ENCODE measurements around the gene PCNA. TPM values are rescaled to one million over a fixed set of nuclear protein-coding genes. Genes with fewer than 3 reads are reported as not detected.

The PCNA gene
- total RNA-seq, 1 experiment from 2014 or later = 274 TPM

DNA sequence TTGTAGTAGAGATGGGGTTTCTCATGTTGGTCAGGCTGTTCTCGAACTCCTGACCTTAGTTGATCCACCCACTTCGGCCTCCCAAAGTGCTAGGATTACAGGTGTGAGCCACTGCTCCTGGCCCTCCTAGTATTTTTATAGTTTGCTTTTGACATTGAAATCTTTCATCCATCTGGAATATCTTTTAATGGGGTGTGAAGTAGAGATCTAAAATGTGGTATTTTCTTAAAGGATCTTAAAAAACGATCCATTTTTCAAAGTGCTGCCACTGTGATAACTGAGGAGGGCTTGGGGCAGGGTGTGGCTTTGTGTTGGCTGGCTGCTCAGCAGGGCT lies 30.1 kb upstream of the PCNA start:
- Histone ChIP-seq H2BK20ac (ENCODE audit: low read depth, low read length, poor library complexity, severe bottlenecking) (no peak overlapping the region), H3K18ac (ENCODE audit: insufficient read length, low read depth, low read length) (no peak overlapping the region), H4K20me1 (ENCODE audit: control insufficient read depth, insufficient read depth, insufficient read length) (no peaks in the 10 kb centered on the region), H3K79me2 (ENCODE audit: insufficient read depth, low read length) (no peaks in the 10 kb centered on the region; the same call in 1 of the 2 replicates), H3K4me1 (ENCODE audit: insufficient read depth, low read length) (no peaks in the 10 kb centered on the region; the same call in 1 of the 2 replicates), H3K9ac (ENCODE audit: extremely low read depth, insufficient read length, low read length) (no peak overlapping the region), H2BK12ac (ENCODE audit: insufficient read length, low read depth, low read length) (no peak overlapping the region), H3K23me2 (ENCODE audit: insufficient read length, low read depth, low read length, poor library complexity, severe bottlenecking) (no peaks in the 10 kb centered on the region), H3K27me3 (ENCODE audit: insufficient read depth, low read length) (no peaks in the 10 kb centered on the region), H3K9me3 (ENCODE audit: control insufficient read depth, low read depth, low read length) (no peaks in the 10 kb centered on the region), H3K56ac (ENCODE audit: insufficient read length, low read depth, low read length) (no peak overlapping the region), H4K91ac (ENCODE audit: insufficient read length, low read depth, low read length) (no peak overlapping the region), H3K4me2 (ENCODE audit: insufficient read depth, insufficient read length, low read length) (no peak overlapping the region), H3K14ac (ENCODE audit: insufficient read depth, low read length) (no peak overlapping the region), H2AK5ac (ENCODE audit: insufficient read length, low read length) (no peak overlapping the region), H2BK15ac (ENCODE audit: low read depth, low read length) (no peak overlapping the region), H3K79me1 (ENCODE audit: insufficient read depth, low read depth, low read length, poor library complexity, severe bottlenecking) (peaks cover 8% of the 10 kb centered on the region), H3K23ac (ENCODE audit: insufficient read length, low read depth, low read length) (no peak overlapping the region), H4K5ac (ENCODE audit: insufficient read length, low read depth, low read length) (no peak overlapping the region), H3T11ph (ENCODE audit: low read length) (no peak overlapping the region), H3K4ac (ENCODE audit: low read depth, low read length) (no peak overlapping the region), H4K8ac (replicated peaks; ENCODE audit: insufficient read length, low read depth, low read length) (no peak overlapping the region), H3K27ac (ENCODE audit: insufficient read length, low read depth, low read length) (no peak overlapping the region), H2AFZ (ENCODE audit: low read length) (no peak overlapping the region), H2BK5ac (ENCODE audit: insufficient read length, low read length) (no peak overlapping the region), H2BK120ac (ENCODE audit: low read depth, low read length, poor library complexity, severe bottlenecking) (no peak overlapping the region)
- Mint-ChIP-seq H3K36me3 (ENCODE audit: insufficient read depth in 1 of 3, low read depth in 3 of 3) (no peaks in the 10 kb centered on the region; a peak in 2 of 7 replicates), H3K27me3 (ENCODE audit: low read depth) (no peaks in the 10 kb centered on the region), H3K27ac (no peak overlapping the region; a peak in 1 of 7 replicates), H3K4me1 (peaks cover 12 to 21% of the 10 kb centered on the region in 2 experiments), H3K9me3 (no peaks in the 10 kb centered on the region), H3K4me3 (no peak overlapping the region)
- WGBS (ENCODE audit: extremely low coverage, insufficient read length, low lambda C conversion rate) = no CpG with 5 or more reads among the region's 3 CpGs
- DNase-seq = no peak
- TF ChIP-seq, protein P1, sequence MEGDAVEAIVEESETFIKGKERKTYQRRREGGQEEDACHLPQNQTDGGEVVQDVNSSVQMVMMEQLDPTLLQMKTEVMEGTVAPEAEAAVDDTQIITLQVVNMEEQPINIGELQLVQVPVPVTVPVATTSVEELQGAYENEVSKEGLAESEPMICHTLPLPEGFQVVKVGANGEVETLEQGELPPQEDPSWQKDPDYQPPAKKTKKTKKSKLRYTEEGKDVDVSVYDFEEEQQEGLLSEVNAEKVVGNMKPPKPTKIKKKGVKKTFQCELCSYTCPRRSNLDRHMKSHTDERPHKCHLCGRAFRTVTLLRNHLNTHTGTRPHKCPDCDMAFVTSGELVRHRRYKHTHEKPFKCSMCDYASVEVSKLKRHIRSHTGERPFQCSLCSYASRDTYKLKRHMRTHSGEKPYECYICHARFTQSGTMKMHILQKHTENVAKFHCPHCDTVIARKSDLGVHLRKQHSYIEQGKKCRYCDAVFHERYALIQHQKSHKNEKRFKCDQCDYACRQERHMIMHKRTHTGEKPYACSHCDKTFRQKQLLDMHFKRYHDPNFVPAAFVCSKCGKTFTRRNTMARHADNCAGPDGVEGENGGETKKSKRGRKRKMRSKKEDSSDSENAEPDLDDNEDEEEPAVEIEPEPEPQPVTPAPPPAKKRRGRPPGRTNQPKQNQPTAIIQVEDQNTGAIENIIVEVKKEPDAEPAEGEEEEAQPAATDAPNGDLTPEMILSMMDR (conservative IDR thresholded peaks at IDR 0.05) = no peak

Data from H9 (cell line).